Body of pancreas (tissue), 4 donors: ENCODE results near the gene ADCY7.

Experiments used
- CTCF ChIP-seq, 7 experiments: fragments of 450-650 bp in 4 of 7; fragments of 200-600 bp in 3 of 7; sonication (generic) in 3 of 7; IDR thresholded peaks; one replicate each; pipeline ENCODE4 v1.5.1; 2016 to 2019; ENCODE audit warnings: antibody characterized with exemption in 7 of 7
- POLR2A ChIP-seq, 3 donors: fragments of 450-650 bp; IDR thresholded peaks; one replicate each; pipeline ENCODE4 v1.6.1; 2016; ENCODE audit warnings: antibody characterized with exemption in 3 of 3, mild to moderate bottlenecking in 2 of 3

GRCh38 chr16:50219402-50219975 is 46.9 kb upstream of the ADCY7 start:
- TF ChIP-seq CTCF (IDR thresholded peaks at IDR 0.05): no peak
- TF ChIP-seq POLR2A (IDR thresholded peaks at IDR 0.05): no peak
